Measurements from ENCODE around the gene FGF8.

The FGF8 gene

DNA sequence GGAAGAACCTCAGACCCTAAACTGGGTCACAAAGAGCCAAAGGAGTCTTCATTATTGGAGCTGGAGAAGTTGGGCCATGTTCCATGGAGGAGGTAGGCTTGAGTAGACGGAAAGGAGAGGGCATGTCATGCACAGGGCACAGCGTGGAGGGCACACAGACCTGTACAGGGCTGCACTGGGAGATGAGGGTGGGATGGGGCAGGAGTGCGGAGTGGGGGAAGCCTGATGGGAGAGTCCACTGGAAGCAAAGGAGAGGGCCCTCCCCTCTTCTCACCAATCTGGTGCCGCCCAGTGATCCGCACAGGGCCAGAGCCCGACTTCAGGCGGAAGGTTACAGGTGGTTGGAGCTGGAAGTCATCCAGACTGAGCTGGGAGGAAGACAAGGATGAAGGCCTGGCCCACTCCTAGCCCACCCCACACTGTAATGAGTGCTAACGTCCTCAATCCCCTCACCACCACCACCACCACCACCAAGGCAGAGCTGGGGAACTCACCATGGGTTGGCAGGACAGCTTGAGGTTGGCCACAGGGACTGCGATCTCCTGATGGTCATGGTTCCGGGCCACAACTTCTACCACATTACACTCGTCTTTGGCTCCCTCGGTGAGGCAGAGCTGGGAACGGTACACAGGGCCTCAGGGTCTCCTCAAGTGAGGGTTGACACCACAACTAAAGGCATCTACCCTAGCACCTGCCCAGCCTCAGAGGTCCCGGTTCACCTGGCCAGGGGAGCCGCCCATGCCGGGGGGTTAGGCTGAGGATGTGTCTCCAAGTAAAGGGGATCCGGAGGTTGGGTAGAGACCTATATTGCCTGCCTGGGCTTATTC lies 6.3 kb upstream of the FGF8 start:
- H3K36me3 ChIP-seq (ENCODE audit: control insufficient read depth, insufficient read depth, low read length): peaks cover 15% of the 10 kb centered on the region

GRCh38 chr10:101781655-101781983 lies 5.7 kb upstream of the FGF8 start:
- Histone ChIP-seq H3K27ac (ENCODE audit: insufficient read depth, low read depth, low read length, poor library complexity, severe bottlenecking) (no peak overlapping the region), H3K27me3 (ENCODE audit: control insufficient read depth, insufficient read depth, low read length, poor library complexity, severe bottlenecking) (peaks cover 39% of the 10 kb centered on the region), H3K36me3 (ENCODE audit: control insufficient read depth, insufficient read depth, low read length) (peaks cover 9% of the 10 kb centered on the region), H3K4me3 (ENCODE audit: insufficient read depth, low read depth, low read length) (no peak overlapping the region), H3K4me1 (ENCODE audit: control insufficient read depth, insufficient read depth, low read length) (peaks cover 34% of the 10 kb centered on the region), H3K9me3 (ENCODE audit: control insufficient read depth, low read length) (no peaks in the 10 kb centered on the region)
- WGBS, 2 experiments: 91 to 92% methylated on average over 7 of the region's 7 CpGs

More for the DNA sequence above, 6.3 kb upstream of the FGF8 start:
- 66 to 67% methylated on average over 17 of the region's 17 CpGs for WGBS, 2 experiments
- H3K4me3 ChIP-seq (ENCODE audit: insufficient read depth, low read depth, low read length): peak overlapping the region; percentile 89
- H3K27me3 ChIP-seq (ENCODE audit: control insufficient read depth, insufficient read depth, low read length, poor library complexity, severe bottlenecking): peaks cover 33% of the 10 kb centered on the region
- peaks cover 34% of the 10 kb centered on the region for H3K4me1 ChIP-seq (ENCODE audit: control insufficient read depth, insufficient read depth, low read length)
- H3K9me3 ChIP-seq (ENCODE audit: control insufficient read depth, low read length): no peaks in the 10 kb centered on the region
- no peak overlapping the region for H3K27ac ChIP-seq (ENCODE audit: insufficient read depth, low read depth, low read length, poor library complexity, severe bottlenecking)

GRCh38 chr10:101780818-101781654 lies 5.1 kb upstream of the FGF8 start:
- Histone ChIP-seq H3K4me3 (ENCODE audit: insufficient read depth, low read depth, low read length) (no peak overlapping the region), H3K27ac (ENCODE audit: insufficient read depth, low read depth, low read length, poor library complexity, severe bottlenecking) (no peak overlapping the region), H3K9me3 (ENCODE audit: control insufficient read depth, low read length) (no peaks in the 10 kb centered on the region), H3K4me1 (ENCODE audit: control insufficient read depth, insufficient read depth, low read length) (peaks cover 34% of the 10 kb centered on the region), H3K36me3 (ENCODE audit: control insufficient read depth, insufficient read depth, low read length) (peaks cover 3% of the 10 kb centered on the region), H3K27me3 (ENCODE audit: control insufficient read depth, insufficient read depth, low read length, poor library complexity, severe bottlenecking) (peaks cover 44% of the 10 kb centered on the region)
- WGBS, 2 experiments: 44 to 46% methylated on average over 14 of the region's 14 CpGs

DNA sequence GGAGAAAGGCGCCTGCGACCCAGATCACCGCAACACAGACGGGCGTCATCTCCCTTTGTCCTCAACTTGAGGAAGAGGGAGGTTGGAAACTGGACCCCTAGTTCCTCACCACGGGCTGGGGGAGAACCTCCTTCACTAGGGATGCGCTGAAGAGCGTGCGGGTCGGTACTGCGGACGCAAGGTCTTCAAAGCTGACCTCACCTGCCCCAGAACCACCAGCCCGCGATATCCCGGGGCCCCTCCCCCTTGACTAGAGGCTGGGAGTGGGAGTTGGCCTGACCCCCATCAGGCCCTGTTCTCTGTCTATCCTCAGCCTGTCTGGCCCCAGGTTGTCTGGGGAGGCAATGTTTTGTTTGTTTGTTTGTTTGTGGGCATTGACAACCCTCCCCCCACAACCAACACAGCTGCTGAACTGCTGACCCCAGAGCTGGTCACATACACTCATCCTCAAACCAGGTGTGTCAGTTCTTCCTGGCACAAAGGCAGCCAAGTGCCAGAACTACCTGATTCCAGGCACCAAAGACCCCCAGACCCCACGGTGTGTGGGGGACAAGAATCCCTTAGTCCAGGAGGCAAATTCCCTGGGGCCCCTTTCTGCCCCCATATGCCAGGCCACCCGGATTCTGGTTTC lies 4.4 kb upstream of the FGF8 start:
- 38 to 40% methylated on average over 17 of the region's 17 CpGs for WGBS, 2 experiments
- peaks cover 51% of the 10 kb centered on the region for H3K27me3 ChIP-seq (ENCODE audit: control insufficient read depth, insufficient read depth, low read length, poor library complexity, severe bottlenecking)

DNA sequence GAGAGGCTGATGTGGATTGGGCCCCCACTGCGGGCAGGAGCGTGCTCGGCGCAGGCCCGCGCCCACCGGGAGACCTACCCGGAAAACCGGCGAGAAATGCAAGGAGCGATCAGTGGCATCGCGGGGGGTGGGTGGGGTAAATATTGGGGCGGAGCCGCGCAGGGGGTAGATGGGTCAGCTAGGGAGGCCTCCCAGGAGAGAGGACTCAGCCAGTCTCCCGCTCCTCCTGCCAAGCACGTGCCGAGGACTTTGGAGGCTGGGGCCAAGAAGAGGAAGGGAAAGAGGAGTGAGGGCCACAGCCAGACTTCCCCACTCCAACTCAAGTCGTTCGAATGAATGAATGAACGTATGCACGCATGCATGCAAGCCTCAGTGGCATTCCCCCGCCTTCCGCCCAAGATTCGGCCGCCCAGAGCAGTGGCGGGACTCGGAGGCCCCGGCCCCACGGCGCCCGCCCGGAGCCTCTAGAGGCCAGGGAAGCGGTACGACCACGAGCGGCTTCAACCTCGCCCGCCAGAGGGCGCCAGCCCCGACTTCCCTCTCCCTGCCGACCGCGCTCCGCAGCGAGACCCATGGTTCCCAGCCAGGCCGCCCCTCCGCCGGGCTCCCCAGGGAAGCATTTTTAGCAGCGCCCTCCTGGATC lies 3.8 kb upstream of the FGF8 start:
- H3K4me3 ChIP-seq (ENCODE audit: insufficient read depth, low read depth, low read length): peak overlapping the region; percentile 33
- H3K9me3 ChIP-seq (ENCODE audit: control insufficient read depth, low read length): no peaks in the 10 kb centered on the region
- H3K36me3 ChIP-seq (ENCODE audit: control insufficient read depth, insufficient read depth, low read length): no peaks in the 10 kb centered on the region
- peaks cover 43% of the 10 kb centered on the region for H3K4me1 ChIP-seq (ENCODE audit: control insufficient read depth, insufficient read depth, low read length)
- H3K27ac ChIP-seq (ENCODE audit: insufficient read depth, low read depth, low read length, poor library complexity, severe bottlenecking): no peak overlapping the region
- WGBS, 2 experiments: 2 to 3% methylated on average over 51 of the region's 51 CpGs
- H3K27me3 ChIP-seq (ENCODE audit: control insufficient read depth, insufficient read depth, low read length, poor library complexity, severe bottlenecking): peaks cover 57% of the 10 kb centered on the region

More for the DNA sequence above, 4.4 kb upstream of the FGF8 start:
- Histone ChIP-seq H3K4me3 (ENCODE audit: insufficient read depth, low read depth, low read length) (peak overlapping the region; percentile 3), H3K36me3 (ENCODE audit: control insufficient read depth, insufficient read depth, low read length) (no peaks in the 10 kb centered on the region), H3K9me3 (ENCODE audit: control insufficient read depth, low read length) (no peaks in the 10 kb centered on the region), H3K4me1 (ENCODE audit: control insufficient read depth, insufficient read depth, low read length) (peaks cover 37% of the 10 kb centered on the region), H3K27ac (ENCODE audit: insufficient read depth, low read depth, low read length, poor library complexity, severe bottlenecking) (no peak overlapping the region)

- H3K4me1 ChIP-seq (ENCODE audit: control insufficient read depth, insufficient read depth, low read length): peaks cover 50% of the 10 kb centered on the region
- 0% methylated on average over 58 of the region's 58 CpGs for WGBS, 2 experiments
- H3K36me3 ChIP-seq (ENCODE audit: control insufficient read depth, insufficient read depth, low read length): no peaks in the 10 kb centered on the region
- H3K9me3 ChIP-seq (ENCODE audit: control insufficient read depth, low read length): no peaks in the 10 kb centered on the region
- H3K27me3 ChIP-seq (ENCODE audit: control insufficient read depth, insufficient read depth, low read length, poor library complexity, severe bottlenecking): peaks cover 64% of the 10 kb centered on the region
- peak overlapping the region; percentile 33 for H3K4me3 ChIP-seq (ENCODE audit: insufficient read depth, low read depth, low read length)
- H3K27ac ChIP-seq (ENCODE audit: insufficient read depth, low read depth, low read length, poor library complexity, severe bottlenecking): no peak overlapping the region
Measured at GRCh38 chr10:101778781-101779543, 3.0 kb upstream of the FGF8 start.

GRCh38 chr10:101778151-101778780 lies 2.4 kb upstream of the FGF8 start:
- Histone ChIP-seq H3K4me1 (ENCODE audit: control insufficient read depth, insufficient read depth, low read length) (peaks cover 57% of the 10 kb centered on the region), H3K4me3 (ENCODE audit: insufficient read depth, low read depth, low read length) (no peak overlapping the region)
- WGBS, 2 experiments: 29 to 30% methylated on average over 12 of the region's 12 CpGs

DNA sequence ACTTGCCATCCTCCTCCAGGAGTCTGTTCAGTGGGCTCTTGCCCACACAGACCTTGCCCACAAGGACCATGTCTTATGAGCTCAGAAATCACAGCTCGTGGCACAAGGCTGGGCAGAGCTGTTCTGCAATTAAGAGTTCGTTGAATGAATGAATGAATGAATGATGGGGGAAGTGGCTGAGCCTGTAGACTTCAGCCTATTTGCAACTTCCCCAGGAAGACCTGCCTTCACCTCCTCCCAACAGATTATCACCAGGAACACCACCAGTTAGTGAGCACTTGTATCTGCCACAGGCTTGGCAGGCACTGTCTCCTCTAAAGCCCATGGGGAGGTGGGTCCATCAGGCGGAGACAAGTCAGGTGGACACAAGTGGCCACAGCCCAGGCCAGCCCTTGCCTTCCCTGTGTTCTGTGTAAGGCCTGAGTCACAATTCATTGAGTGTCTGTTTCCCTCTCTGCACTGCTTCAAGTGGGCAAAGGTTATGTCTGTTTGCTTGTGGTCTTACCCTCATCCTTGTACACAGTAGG lies 1.8 kb upstream of the FGF8 start:
- Histone ChIP-seq H3K9me3 (ENCODE audit: control insufficient read depth, low read length) (no peaks in the 10 kb centered on the region), H3K27ac (ENCODE audit: insufficient read depth, low read depth, low read length, poor library complexity, severe bottlenecking) (no peak overlapping the region), H3K36me3 (ENCODE audit: control insufficient read depth, insufficient read depth, low read length) (no peaks in the 10 kb centered on the region), H3K4me3 (ENCODE audit: insufficient read depth, low read depth, low read length) (no peak overlapping the region), H3K27me3 (ENCODE audit: control insufficient read depth, insufficient read depth, low read length, poor library complexity, severe bottlenecking) (peaks cover 77% of the 10 kb centered on the region), H3K4me1 (ENCODE audit: control insufficient read depth, insufficient read depth, low read length) (peaks cover 60% of the 10 kb centered on the region)
- WGBS, 2 experiments: 84 to 92% methylated on average over 3 of the region's 3 CpGs

More at GRCh38 chr10:101778151-101778780, 2.4 kb upstream of the FGF8 start:
- Histone ChIP-seq H3K36me3 (ENCODE audit: control insufficient read depth, insufficient read depth, low read length) (no peaks in the 10 kb centered on the region), H3K27ac (ENCODE audit: insufficient read depth, low read depth, low read length, poor library complexity, severe bottlenecking) (no peak overlapping the region), H3K27me3 (ENCODE audit: control insufficient read depth, insufficient read depth, low read length, poor library complexity, severe bottlenecking) (peaks cover 71% of the 10 kb centered on the region), H3K9me3 (ENCODE audit: control insufficient read depth, low read length) (no peaks in the 10 kb centered on the region)

Measured in ectodermal cell (in vitro differentiated cells).